ENCODE results near the gene M6PR.

DNA sequence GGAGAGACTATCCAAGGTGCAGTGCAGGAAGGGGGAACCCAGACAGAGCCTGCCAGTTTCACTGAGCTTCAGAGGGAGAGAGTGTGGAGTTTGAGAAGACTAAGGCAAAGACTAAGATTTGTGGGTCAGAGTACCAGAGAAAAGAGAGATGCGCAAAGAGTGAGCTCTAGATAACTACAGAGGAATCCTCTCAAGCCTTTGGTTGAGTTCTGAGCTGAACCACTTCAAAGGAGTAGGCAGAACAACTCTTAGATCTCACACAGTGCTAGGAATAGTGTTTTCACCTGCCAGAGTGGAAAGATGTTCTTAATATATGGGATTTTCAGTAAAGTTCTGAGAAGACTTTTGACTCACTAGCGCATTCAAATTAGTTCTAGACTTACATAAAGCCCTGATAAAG is 10.7 kb upstream of the M6PR start:
- TF ChIP-seq, protein P1, sequence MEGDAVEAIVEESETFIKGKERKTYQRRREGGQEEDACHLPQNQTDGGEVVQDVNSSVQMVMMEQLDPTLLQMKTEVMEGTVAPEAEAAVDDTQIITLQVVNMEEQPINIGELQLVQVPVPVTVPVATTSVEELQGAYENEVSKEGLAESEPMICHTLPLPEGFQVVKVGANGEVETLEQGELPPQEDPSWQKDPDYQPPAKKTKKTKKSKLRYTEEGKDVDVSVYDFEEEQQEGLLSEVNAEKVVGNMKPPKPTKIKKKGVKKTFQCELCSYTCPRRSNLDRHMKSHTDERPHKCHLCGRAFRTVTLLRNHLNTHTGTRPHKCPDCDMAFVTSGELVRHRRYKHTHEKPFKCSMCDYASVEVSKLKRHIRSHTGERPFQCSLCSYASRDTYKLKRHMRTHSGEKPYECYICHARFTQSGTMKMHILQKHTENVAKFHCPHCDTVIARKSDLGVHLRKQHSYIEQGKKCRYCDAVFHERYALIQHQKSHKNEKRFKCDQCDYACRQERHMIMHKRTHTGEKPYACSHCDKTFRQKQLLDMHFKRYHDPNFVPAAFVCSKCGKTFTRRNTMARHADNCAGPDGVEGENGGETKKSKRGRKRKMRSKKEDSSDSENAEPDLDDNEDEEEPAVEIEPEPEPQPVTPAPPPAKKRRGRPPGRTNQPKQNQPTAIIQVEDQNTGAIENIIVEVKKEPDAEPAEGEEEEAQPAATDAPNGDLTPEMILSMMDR (IDR thresholded peaks at IDR 0.05): no peak
- TF ChIP-seq POLR2AphosphoS5 (IDR thresholded peaks at IDR 0.05) (no peak), POLR2A (IDR thresholded peaks at IDR 0.05) (no peak), EP300 (IDR thresholded peaks at IDR 0.05) (no peak)
